Nephron progenitor cell (in vitro differentiated cells): Measurements from ENCODE around the gene KLHL21.

Experiments used
- DNase-seq: peaks from one replicate; pipeline ENCODE4 v3.0.0; 2021
- H3K27ac Mint-ChIP-seq: 2 replicates; pipeline ENCODE4 v1.8.0; 2021; ENCODE audit warnings: mild to moderate bottlenecking, moderate library complexity, mixed read lengths
- H3K27me3 Mint-ChIP-seq: 2 replicates; pipeline ENCODE4 v1.8.0; 2021; ENCODE audit warnings: mild to moderate bottlenecking, low read depth, mixed read lengths; ENCODE audit not compliant: poor library complexity
- H3K36me3 Mint-ChIP-seq: 2 replicates; pipeline ENCODE4 v1.8.0; 2021; ENCODE audit warnings: low read depth, mixed read lengths
- H3K4me1 Mint-ChIP-seq: 2 replicates; pipeline ENCODE4 v1.8.0; 2021; ENCODE audit warnings: mixed read lengths
- H3K4me3 Mint-ChIP-seq: 2 replicates; pipeline ENCODE4 v1.8.0; 2021; ENCODE audit warnings: mild to moderate bottlenecking, moderate library complexity, mixed read lengths
- H3K9me3 Mint-ChIP-seq: 2 replicates; pipeline ENCODE4 v1.8.0; 2021; ENCODE audit warnings: mild to moderate bottlenecking, moderate library complexity, mixed read lengths
- CTCF ChIP-seq: fragments of 200-600 bp; sonication (generic); IDR thresholded peaks from 2 replicates; pipeline ENCODE4 v1.5.0; 2021; ENCODE audit warnings: antibody characterized with exemption

KLHL21 gene

GRCh38 chr1:6627031-6627430, 24.4 kb upstream of the KLHL21 start:
- Mint-ChIP-seq H3K9me3 (no peaks in the 10 kb centered on the region), H3K4me3 (peak overlapping the region; percentile 92), H3K36me3 (peaks cover 53% of the 10 kb centered on the region), H3K27me3 (no peaks in the 10 kb centered on the region), H3K4me1 (peaks cover 49% of the 10 kb centered on the region), H3K27ac (no peak overlapping the region)
- TF ChIP-seq CTCF: no peak
- DNase-seq: no peak

- no peak for TF ChIP-seq CTCF
- Mint-ChIP-seq H3K27me3 (no peaks in the 10 kb centered on the region), H3K36me3 (peaks cover 60% of the 10 kb centered on the region), H3K27ac (no peak overlapping the region), H3K9me3 (no peaks in the 10 kb centered on the region), H3K4me1 (peaks cover 49% of the 10 kb centered on the region), H3K4me3 (peak overlapping the region; percentile 92)
- no peak for DNase-seq
Observed at GRCh38 chr1:6625584-6626149, 23.0 kb upstream of the KLHL21 start.

GRCh38 chr1:6624710-6625583, 22.3 kb upstream of the KLHL21 start, which contains the start of gene THAP3:
Gene THAP3, plus strand, starts transcription at chr1:6624868. Its CDS starts 351 bp downstream, at chr1:6625219.
- Mint-ChIP-seq H3K4me3 (peak within 1 kb of the TSS; percentile 92), H3K36me3 (peaks cover 61% of the 10 kb centered on the region), H3K27me3 (no peaks in the 10 kb centered on the region), H3K4me1 (peaks cover 49% of the 10 kb centered on the region), H3K27ac (peak within 1 kb of the TSS; percentile 88), H3K9me3 (no peaks in the 10 kb centered on the region)
- peak; percentile 94 for DNase-seq
- no peak for TF ChIP-seq CTCF

- DNase-seq: no peak
- Mint-ChIP-seq H3K36me3 (peaks cover 67% of the 10 kb centered on the region), H3K4me3 (no peak overlapping the region)
Observed at GRCh38 chr1:6623269-6623965, 20.7 kb upstream of the KLHL21 start.

More at GRCh38 chr1:6623269-6623965, 20.7 kb upstream of the KLHL21 start:
- H3K27ac Mint-ChIP-seq: peak overlapping the region; percentile 67
- TF ChIP-seq CTCF: no peak
- no peaks in the 10 kb centered on the region for H3K27me3 Mint-ChIP-seq
- no peaks in the 10 kb centered on the region for H3K9me3 Mint-ChIP-seq
- peaks cover 49% of the 10 kb centered on the region for H3K4me1 Mint-ChIP-seq
